GM19438 (cell line): Measurements from ENCODE around the gene MROH2A.

ENCODE experiments used
- ATAC-seq: cut with Tn5 transposase; IDR thresholded peaks from one replicate; pipeline ENCODE4 v1.9.1; 2021; ENCODE audit warnings: low read depth; ENCODE audit not compliant: unreplicated experiment

MROH2A gene

GRCh38 chr2:233799087-233799665 is 21.0 kb downstream of the MROH2A start:
- ATAC-seq = no peak

GRCh38 chr2:233799716-233800115 is 21.6 kb downstream of the MROH2A start:
- ATAC-seq = no peak

GRCh38 chr2:233800208-233800607 is 22.1 kb downstream of the MROH2A start:
- ATAC-seq = no peak

DNA sequence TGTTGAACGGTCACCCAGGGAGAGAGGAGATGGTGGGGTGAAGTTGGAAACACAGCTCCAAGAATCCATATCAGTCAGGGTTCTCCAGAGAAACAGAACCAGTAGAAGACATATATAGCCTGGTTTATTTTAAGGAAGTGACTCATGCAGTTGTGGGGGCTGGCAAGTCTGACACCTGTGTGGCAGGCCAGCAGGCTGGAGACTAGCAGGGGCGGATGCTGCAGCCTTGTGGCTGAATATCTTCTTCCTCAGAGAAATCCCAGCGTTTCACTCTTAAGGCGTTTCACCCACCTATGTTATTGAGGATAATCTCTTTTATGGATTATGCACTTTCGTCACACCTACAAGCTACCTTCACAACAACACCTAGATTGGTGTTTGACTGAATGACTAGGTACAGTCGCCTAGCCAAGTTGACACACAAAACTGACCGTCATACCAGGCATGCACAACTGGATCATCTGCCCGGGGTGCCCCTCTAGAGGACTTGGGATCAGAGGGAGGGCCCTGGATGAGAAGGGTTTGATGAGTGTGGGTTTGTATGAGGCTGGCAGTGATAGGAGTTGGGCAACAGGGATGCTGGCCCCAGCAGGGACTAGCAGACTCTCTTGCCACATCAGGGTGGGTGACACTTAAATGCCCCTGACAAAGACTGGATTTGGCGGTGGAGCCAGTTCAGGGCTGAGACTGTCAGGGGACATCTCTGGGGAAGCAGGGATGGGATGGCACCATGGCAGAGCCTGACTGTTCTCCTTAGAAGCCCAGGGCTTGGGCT is 23.4 kb downstream of the MROH2A start:
- no peak for ATAC-seq

DNA sequence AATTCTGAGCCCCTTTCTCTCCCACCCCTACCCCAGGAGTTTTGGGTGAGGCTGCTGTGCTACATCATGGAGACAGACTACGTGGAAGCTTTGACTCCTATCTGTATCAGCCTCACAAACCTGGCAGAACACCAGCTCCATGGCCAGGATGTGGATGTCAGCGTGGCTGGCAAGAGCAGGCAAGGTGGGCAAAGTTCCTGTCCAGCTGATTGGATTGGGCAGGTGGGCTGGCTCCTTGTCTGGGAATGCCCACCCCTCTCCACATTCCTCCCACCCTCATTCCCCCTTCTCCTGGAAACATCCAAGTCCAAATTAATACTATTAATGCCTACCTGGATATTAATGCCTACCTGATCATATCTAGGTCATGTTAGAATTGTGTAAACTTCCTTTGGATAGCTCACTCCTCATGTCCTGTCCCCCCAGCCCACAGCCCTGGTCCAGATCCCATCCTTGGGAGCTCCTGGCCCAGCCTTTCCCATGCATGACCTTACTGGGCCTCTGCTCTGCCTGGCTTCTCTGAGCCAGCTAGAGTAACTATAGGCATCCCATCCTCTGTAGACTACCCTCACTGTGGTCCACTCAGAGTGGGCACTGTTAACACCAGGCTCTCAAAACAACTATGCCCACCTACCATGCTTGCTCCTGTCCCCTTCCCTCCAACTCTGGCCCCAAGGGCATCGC is 24.1 kb downstream of the MROH2A start:
- no peak for ATAC-seq

DNA sequence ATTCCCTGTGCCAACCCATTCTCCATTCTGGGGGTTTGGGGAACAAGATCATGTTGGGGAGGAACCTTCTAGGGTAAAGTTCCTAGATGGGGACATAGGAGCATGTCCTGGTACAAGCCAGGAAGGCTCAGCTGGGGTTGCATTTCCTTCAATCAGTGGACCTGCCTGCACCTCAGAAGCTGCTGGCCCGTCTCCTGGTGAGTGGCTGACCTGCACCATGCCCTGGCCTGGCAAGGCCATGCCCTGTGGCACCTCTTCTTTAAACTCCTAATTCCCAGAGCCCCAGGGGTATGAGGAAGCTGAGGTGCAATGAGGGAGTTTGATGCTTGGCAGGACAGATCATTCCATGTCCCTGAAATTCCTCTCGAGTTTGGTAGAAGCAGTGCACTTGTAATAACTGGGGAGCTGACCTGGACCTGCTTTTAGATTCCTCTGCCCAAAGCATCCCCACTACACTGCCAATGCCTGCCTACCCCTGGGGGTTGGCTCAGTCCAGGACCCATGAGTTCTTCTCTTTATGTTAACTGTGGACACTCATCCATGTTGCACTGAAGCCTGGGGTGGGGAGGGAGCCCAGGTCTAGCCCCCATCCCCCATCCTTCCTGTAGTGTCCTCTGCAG is 25.3 kb downstream of the MROH2A start:
- ATAC-seq = no peak

DNA sequence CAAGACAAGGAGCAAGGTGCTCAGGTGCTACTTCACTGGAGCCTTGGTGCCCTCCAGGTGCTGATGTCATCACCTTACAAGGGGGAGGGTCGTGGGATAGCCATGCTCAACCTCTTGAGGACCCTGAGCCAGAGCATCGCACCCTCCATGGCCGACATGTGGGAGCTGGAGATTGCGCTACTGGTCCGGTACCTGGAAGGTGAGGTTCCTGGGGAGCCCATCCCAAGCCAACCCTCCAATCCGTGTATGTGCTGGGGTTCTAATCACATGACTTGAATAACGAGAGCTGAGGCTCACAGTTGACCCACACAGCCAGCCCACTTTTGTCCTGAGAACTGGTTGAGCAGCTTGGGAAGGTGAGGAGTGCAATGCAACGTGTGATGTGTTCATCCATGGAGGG is 25.9 kb downstream of the MROH2A start:
- no peak for ATAC-seq

- no peak for ATAC-seq
These were observed 29.2 kb downstream of the MROH2A start for GRCh38 chr2:233807215-233807865.

GRCh38 chr2:233807966-233808935 is 30.1 kb downstream of the MROH2A start:
- no peak for ATAC-seq

DNA sequence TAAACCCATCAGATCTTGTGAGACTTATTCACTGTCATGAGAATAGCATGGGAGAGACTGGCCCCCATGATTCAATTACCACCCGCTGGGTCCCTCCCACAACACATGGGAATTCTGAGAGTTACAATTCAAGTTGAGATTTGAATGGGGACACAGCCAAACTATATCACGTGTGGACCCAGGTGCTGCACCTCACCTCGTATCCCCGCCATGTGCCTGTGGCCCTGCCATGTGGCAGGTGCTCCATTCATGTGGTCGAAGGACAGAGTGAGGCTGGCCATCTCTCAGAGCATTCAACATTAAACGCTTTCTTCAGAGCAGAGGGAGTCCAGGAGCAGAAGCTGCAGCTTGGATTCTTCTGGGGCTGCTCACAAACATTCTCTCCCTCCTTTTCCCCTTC is 32.3 kb downstream of the MROH2A start:
- no peak for ATAC-seq

GRCh38 chr2:233811087-233811486 is 33.0 kb downstream of the MROH2A start:
- no peak for ATAC-seq

DNA sequence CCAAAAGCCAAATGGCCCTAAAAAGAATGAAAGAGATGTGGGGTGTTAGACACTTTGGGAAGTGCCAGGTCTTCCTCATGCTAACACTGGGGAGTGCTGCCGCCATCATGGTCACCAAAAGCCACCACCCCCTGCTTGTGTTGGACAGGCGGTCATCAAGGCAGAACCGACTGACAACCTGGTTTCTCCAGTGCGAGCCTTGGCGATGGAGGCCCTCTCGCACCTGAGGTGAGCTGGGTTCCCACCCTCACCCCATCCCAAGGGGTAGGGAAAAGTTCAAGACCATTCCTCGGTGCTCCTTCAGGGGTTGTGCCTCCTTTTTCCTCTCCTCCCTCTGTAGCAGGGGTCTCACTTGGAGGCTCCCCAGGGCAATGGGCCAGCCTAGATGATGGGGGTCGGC is 33.6 kb downstream of the MROH2A start:
- ATAC-seq = no peak

- no peak for ATAC-seq
These were observed 35.3 kb downstream of the MROH2A start for GRCh38 chr2:233813236-233814055.

GRCh38 chr2:233814056-233814835 is 36.1 kb downstream of the MROH2A start:
- ATAC-seq = no peak

DNA sequence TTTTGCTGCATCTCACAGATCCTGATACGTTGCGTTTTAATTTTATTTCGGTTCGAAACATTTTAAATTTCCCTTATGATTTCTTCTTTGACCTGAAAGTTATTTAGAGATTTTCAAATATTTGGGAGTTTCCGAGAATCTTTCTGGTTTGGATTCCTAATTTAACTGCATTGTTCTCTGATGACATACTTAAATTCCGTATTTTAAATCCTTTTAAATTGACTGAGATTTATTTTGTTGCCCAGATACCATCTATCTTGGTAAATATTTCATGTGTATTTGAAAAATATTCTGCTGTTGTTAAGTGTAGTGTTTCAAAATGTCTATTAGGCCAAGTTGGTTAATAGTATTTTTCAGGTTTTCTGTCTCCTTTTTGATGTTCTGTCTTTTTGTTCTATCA is 37.7 kb downstream of the MROH2A start:
- no peak for ATAC-seq

DNA sequence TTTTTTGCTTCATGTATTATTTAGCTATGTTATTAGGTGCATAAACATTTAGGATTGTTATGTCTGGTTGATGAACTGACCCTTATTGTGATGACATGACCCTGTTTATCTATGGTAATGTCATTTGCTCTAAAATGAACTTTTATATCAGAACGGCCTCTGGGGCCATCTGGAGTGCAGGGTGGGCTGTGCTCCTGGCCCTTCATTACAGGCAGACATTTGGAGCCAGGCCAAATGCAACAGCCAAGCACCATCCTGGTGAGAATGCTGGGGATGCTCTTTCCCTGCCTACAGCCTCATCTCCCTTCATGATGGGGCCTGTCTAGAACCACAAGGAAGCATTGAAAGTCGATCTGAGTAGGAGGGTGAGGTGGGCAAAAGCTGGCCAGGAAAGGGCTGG is 38.2 kb downstream of the MROH2A start:
- ATAC-seq = no peak

- no peak for ATAC-seq
These were observed 38.6 kb downstream of the MROH2A start for GRCh38 chr2:233816771-233817170.

DNA sequence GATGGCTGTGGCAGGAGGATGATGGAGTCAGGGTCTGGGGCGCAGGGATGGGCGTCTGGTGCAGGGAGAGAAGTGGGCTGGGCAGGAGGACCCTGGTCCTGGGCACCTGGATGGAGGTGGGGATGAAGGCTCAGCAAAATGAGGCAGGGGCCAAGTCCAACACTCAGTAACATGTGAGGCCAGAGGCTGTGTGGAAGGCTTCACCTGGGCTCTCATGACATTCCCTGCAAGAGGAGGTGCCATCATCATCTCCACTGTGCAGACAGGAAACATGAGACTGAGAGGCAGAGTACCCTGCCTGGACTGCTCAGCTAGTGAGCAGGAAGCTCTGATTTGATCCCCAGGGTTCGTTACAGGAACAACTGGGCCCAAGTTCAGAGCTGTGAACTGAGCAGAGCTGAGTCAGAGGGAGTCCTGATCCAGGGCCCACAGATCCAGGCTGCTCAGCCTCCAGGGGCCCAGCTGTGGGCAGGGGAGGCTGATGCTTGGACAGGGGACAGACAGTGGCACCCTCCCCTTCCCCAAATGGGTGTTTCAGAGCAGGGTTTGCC is 39.3 kb downstream of the MROH2A start:
- no peak for ATAC-seq
